ENCODE data around the gene PHF10.

The PHF10 gene

GRCh38 chr6:169710009-169710408 lies 14.3 kb downstream of the PHF10 start:
- no peak for TF ChIP-seq CTCF (conservative IDR thresholded peaks at IDR 0.05; ENCODE audit: low read depth, low read length)
- no peak overlapping the region for H3K4me3 ChIP-seq (ENCODE audit: low read depth, low read length)
- DNase-seq (ENCODE audit: low read depth) = no peak

DNA sequence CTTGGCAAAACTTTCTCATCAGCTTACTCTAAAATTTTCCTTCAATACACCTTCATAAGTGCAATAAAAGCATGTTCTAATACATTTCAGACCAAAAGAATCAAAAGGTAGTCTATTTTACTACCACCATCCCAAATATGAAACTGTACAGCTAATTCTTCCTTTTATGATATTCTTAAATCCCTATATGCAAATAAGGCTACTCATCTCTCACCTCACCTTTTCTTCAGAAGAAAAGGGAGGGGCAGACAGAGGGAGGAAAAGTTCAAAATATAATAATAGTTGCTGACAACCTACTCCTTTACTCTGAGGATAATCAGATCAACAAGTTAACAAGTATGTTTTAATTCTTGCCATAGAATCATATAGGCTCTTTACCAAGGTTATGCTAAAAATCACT lies 15.0 kb downstream of the PHF10 start:
- no peak overlapping the region for H3K4me3 ChIP-seq (ENCODE audit: low read depth, low read length)
- no peak for TF ChIP-seq CTCF (conservative IDR thresholded peaks at IDR 0.05; ENCODE audit: low read depth, low read length)
- no peak for DNase-seq (ENCODE audit: low read depth)

DNA sequence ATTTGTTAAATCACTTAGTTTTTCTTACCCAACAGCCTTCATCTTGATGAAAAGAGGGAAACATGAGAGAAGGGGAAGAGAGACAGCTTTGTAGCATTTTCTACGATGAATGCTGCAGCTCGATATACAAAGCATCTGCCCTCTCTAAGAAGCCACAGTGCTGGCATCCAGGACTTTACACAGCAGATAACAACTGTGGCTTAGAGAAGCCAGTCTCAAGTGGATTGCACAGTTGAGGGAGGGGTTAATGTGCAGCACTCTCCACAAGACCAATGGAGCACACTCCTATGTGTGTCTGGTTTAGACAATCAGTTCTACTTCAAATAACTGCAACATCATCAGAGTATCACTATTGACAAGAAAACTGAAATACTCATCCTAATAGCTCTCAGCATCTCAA lies 16.5 kb downstream of the PHF10 start:
- no peak for TF ChIP-seq CTCF (conservative IDR thresholded peaks at IDR 0.05; ENCODE audit: low read depth, low read length)
- no peak overlapping the region for H3K4me3 ChIP-seq (ENCODE audit: low read depth, low read length)
- DNase-seq (ENCODE audit: low read depth) = no peak

- peak overlapping the region; percentile 98 for H3K4me3 ChIP-seq (ENCODE audit: low read depth, low read length)
- no peak for DNase-seq (ENCODE audit: low read depth)
- TF ChIP-seq CTCF (conservative IDR thresholded peaks at IDR 0.05; ENCODE audit: low read depth, low read length) = no peak
Observed at GRCh38 chr6:169702840-169703246, 21.5 kb downstream of the PHF10 start.

DNA sequence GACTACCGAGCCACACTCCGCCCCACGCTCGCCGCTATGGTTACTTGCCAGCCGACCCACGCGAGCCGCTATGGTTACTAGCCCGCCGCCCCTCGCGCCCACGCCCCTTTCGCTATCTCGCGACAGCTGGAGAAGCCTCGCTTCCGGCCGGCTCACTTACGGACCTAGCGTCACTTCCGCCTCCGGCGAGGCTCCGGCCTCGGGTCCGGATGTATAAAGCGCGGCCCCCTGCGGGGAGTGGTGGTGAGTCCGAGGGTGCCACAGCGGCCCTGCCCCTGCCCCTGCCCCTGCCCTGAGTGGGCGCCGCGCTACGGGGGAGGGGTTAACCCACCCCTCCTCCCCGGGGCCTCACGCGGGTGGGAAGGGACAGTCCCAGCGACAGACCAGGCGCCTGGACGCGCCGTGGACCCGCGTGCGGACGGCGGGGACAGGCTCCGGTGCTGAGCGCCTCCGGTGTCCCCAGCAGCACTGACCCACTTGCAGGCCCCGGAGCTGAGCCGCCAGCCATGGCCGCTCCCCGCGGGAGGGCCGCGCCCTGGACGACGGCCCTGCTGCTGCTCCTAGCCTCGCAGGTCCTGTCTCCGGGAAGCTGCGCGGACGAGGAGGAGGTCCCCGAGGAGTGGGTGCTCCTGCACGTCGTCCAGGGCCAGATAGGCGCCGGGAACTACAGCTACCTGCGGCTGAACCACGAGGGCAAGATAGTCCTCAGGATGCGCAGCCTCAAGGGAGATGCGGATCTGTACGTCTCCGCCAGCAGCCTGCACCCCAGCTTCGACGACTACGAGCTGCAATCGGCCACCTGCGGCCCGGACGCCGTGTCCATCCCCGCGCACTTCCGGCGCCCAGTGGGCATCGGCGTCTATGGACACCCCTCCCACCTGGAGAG lies 22.1 kb downstream of the PHF10 start, which contains the start of the genes C6orf120 and WDR27:
Gene C6orf120, plus strand, starts transcription at position 173 of the 886 bp plus-strand sequence. Its CDS starts 334 bp downstream, at position 507.
Gene WDR27, minus strand, starts transcription at position 76 of the 886 bp plus-strand sequence. CDS start 13,024 bp downstream, outside the sequence.
- H3K4me3 ChIP-seq (ENCODE audit: low read depth, low read length) = peak within 1 kb of the TSS; percentile 98
- TF ChIP-seq CTCF (conservative IDR thresholded peaks at IDR 0.05; ENCODE audit: low read depth, low read length) = no peak
- DNase-seq (ENCODE audit: low read depth) = peak; percentile 96

DNA sequence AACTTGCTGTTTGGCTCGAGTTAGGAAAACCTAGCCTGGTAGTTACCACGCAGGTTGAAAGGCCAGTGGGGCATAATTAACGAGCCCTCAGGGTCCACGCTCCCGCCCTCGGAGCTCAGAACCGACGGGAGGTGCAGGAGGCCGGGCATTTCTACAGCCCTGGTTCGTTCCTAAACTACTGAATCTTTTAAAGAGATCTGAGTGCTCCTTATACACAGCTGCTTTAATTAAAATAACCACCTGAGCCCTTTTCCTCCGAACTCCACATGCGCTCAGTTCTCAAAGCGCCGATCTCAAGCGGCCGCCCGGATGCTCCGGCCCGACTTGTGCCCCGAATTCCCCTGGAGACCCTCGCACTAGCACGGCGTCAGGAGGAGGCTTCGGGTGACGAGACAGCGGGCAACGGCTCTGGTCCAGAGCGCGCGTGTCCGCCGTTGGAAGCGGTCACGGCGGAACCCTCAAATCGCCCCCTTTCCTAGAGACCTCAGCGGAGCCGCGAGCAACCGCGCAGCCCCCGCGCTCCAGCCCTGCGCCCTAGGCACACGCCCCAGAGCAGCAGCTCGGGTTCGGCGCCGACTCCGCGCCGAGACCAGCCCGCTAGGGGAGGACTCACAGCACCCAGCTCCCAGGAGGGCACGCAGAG lies 22.9 kb downstream of the PHF10 start:
- no peak for TF ChIP-seq CTCF (conservative IDR thresholded peaks at IDR 0.05; ENCODE audit: low read depth, low read length)
- DNase-seq (ENCODE audit: low read depth) = no peak
- H3K4me3 ChIP-seq (ENCODE audit: low read depth, low read length) = peak overlapping the region; percentile 98
